ENCODE data around the gene PFKP.
"Not testable (repeated sequence)": the region's sequence is repeated elsewhere in the genome, so short reads cannot be mapped to it uniquely, and the experiment has no call there.

The PFKP gene

DNA sequence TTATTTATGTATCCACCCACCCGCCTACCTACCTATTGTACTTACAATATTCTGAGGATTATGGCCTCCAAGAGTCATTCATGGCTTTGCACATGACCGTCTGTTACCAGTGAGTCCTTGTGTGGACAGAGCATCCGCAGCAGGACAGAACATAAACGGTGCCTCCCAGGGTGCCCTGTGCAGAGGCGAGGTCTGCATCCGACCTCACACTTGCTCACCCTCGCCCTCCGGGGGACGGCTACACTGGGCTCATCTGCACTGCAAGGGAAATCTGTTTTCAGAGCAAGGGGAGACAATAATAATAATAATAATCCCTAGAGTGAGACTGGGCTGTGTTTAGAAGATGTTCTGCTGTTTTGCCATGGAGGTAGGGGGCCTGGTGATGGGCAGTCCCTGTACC, 29.8 kb downstream of the PFKP start:
- no peak for DNase-seq (ENCODE audit: low read depth in 1 of 2, low spot score in 1 of 2)

DNA sequence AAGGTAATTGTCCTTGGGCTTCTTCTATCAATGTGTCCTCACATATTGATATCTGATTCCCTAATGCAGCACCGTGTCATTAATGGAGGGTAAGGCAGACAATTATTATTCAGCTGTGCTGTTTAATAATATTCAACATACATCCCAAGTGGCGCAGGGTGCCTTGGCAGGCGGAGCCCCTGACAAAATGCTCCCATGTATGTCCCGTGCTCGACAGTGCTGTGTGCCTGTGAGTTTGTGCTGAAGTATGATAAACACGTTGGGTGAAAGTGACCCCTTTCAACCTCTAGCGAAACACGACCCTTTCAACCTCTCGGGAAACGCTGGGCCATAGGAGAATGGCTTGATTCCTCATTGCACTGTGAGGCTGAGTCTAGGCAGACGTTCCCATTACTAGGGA, 31.3 kb downstream of the PFKP start:
- no peak for DNase-seq (ENCODE audit: low read depth in 1 of 2, low spot score in 1 of 2)

DNA sequence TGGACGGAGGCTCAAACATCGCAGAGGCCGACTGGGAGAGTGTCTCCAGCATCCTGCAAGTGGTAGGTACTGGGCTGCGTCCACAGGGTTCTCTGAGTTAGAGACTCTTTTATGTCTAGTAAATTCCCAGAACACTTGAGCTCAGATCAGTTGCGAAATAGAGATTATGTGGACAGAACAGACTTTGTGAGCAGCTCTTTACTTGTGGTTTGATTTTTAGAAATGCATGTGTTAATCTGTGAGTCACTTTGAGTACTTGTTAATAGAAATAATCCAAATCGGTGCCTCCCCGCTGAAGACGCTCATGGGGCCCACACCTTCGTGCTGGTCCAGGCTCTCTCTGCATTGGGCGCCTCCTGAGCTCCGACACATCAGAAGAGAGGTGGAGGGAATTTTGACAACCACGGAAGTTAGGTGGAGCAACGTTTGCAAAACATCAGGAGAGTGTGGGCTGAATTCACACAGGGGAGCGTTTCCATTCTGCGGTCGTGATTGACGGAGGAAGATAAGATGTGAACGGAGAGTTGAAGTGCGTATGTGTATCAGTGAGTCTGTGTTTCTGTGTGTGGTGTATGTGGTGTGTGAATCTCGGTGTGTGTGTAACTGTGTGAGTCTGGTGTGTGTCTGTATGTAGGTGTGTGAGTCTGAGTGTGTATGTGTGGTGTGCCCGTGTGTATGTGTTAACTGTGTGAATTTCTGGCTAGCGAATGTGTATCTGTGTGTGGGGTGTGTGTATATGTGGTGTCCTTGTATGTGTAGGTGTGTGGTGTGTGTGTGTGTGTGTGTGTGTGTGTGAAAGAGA, 32.1 kb downstream of the PFKP start:
- DNase-seq (ENCODE audit: low read depth in 1 of 2, low spot score in 1 of 2) = no peak

DNA sequence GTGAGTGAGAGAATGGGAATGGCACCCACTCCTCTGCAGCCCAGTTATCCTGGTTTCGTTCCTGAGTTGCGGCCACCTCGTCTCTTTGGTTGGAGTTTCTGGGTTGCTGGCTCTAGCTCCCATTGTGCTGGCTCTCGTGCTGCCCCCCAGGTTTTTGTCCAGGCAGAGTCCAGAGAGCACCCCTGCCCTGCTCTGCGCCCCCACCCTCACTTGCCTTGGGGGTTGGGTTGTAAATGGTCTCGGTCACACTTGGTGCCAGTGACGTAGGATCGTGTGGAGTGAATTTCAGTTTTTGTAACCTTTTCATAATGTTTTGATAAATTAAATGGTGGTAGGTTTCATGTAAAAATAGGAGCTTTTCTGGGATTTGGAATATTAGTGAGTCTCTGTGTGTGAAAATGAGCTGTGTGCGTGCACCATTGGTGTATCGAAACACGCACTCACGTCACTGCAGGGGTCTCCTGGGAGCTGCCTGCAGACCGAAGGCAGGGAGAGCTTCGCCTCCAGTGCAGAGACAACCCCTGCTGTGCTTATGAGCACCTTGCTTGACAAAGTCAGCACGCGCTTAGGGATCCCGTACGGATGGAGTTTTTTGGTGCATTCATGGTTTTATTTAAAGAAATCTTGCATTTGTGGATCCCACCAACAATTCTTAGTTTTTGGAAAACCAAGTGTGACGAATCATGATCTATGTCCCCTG, 32.9 kb downstream of the PFKP start:
- DNase-seq (ENCODE audit: low read depth in 1 of 2, low spot score in 1 of 2) = no peak

DNA sequence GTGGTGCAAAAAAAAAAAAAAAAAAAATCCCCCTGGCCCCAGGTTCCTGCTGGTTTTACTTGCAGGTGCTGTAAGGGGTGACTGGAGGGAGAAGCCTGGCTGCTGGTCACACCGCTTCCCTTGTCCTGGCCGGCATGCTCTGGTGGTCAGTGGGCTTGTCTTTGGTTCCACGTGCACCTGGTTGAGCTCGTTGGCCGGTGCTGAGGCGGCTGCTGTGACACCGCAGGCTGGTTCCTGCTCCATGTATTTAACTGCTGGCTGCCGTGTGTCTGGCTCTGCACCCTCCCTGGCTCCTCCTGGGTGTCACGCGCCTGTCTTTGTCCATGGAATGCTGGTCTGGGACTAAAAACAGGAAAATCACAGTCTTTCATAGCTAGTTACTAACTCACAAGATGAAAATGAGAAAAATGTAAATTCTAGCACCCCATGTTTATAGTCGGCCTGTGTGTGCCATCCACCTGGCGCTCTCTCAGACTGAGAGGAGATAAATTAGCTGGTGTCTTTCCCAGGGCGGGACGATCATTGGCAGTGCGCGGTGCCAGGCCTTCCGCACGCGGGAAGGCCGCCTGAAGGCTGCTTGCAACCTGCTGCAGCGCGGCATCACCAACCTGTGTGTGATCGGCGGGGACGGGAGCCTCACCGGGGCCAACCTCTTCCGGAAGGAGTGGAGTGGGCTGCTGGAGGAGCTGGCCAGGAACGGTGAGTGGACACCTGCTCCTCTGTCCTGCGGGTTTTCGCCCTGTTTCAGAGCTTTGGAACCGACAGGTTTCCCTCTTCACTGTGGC, 33.7 kb downstream of the PFKP start:
- DNase-seq (ENCODE audit: low read depth in 1 of 2, low spot score in 1 of 2) = no peak

DNA sequence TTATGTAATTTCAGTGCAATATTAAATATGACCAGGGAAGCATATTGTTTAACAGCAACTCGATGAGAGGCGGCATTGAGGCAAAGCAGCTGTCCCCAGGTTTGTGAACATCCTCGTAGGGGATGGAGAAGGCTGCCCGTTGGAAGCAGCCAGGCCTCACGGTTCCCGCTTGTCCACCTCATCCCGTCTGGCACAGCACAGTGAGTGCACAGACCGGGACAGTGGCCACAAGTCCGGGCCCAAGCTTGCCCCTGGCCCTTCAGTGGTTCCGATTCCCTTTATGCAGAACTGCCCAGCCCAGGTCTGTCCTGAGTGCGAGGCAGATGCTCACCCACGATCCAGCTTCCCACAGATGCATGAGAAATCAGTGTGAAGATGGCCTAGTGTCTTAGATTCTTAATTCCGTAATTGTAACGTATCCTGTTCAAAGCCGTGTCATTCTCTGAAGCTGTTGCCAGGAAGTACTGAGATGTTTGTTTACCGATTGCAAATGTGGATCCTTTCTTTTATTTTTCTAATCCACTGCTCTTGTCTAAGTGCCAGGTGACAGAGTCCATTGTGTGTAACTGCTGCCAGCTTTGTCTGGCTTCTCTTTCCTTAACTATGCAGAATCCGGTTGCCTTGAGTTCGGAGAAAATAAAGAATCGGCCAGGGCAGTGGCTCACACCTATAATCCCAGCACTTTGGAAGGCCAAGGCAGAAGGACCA, 35.5 kb downstream of the PFKP start:
- no peak for DNase-seq (ENCODE audit: low read depth in 1 of 2, low spot score in 1 of 2)

DNA sequence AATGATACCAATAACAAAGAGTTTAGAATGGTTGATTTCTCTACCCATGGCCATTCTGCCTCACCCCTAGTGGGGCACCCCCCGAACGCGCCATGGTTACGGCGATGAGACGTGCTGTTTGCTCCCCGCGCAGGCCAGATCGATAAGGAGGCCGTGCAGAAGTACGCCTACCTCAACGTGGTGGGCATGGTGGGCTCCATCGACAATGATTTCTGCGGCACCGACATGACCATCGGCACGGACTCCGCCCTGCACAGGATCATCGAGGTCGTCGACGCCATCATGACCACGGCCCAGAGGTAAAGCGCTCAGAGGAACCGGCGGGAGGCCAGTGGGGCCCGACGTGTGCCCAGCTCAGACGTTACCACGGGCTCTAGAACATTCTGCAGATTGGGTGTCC, 36.3 kb downstream of the PFKP start:
- no peak for DNase-seq (ENCODE audit: low read depth in 1 of 2, low spot score in 1 of 2)

DNA sequence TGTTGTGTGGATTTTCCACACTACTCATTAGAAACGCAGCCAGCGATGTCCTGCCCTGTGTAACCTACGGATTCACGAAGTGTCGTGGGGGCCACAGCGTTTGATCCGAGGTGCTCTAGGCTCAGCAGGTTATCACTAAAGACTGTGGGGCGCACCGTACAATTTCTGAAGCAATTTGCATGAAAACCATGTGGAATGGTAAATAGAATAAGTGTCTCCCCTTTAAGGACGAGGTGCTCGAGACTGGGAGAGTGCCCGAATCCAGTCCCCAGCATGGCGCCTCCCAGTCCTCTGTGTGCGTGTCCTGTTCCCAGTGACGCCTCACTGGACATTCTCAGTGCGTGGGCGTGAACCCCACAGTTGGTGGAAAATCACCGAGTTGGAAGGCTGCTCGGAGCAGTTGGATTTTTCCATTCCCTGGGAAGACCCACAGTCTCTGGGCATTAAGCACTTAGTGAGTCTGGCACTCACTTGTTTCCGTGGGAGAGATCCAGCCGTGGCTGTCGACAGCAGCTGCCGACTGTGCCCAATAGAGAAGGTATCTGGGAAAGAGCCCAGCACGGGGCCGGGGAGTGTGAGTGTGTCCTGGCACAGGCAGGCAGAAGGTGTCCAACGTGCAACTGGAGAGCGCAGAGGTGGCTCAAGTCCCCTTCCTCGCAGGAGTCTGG, 37.0 kb downstream of the PFKP start:
- no peak for DNase-seq (ENCODE audit: low read depth in 1 of 2, low spot score in 1 of 2)

DNA sequence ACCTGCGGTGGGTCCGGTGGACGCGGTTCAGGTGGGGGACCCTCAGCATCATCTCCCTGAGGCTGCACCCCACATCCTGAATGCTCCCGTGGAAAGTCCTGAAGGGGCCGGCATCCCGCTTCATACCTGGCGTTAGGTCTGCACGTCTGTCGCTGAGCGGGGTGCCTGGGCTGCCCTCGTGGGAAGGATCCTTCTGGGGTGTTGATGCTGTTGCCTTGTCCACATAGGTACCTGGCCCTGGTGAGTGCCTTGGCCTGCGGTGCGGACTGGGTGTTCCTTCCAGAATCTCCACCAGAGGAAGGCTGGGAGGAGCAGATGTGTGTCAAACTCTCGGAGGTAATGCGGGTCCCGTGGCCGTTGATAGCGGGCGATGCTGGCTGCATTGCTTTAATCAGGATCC, 37.8 kb downstream of the PFKP start:
- DNase-seq (ENCODE audit: low read depth in 1 of 2, low spot score in 1 of 2) = no peak

DNA sequence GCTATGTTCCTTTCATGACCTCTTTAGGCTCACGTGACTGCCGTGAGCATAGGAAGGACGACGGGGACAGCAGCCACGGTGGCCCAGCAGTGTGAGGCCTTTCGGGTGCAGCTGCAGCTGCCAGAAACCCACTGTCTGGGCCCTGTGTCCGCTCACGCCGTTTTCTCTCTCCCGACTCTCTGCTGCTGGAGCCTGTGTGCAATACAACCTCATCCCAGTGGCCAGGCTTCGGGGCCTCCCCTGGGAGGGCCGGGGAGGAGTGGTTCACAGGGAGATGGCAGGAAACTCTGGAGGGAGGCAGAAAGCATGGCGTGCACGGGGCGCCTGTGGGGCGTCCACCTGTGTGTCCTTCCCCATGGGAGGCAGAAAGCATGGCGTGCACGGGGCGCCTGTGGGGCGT, 38.6 kb downstream of the PFKP start:
- DNase-seq (ENCODE audit: low read depth in 1 of 2, low spot score in 1 of 2) = no peak

DNA sequence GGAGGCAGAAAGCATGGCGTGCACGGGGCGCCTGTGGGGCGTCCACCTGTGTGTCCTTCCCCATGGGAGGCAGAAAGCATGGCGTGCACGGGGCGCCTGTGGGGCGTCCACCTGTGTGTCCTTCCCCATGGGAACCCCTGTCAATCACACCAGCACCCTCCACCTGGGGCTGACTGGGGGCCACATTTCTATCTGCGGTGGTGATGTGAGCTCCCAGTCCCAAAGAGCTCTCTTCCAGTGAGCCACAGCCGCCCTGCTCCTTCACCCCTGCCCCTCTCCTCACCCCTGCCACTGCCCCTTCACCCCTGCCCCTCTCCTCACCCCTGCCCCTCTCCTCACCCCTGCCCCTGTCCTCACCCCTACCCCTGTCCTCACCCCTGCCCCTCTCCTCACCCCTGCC, 39.0 kb downstream of the PFKP start:
- DNase-seq (ENCODE audit: low read depth in 1 of 2, low spot score in 1 of 2) = not testable (repeated sequence)

DNA sequence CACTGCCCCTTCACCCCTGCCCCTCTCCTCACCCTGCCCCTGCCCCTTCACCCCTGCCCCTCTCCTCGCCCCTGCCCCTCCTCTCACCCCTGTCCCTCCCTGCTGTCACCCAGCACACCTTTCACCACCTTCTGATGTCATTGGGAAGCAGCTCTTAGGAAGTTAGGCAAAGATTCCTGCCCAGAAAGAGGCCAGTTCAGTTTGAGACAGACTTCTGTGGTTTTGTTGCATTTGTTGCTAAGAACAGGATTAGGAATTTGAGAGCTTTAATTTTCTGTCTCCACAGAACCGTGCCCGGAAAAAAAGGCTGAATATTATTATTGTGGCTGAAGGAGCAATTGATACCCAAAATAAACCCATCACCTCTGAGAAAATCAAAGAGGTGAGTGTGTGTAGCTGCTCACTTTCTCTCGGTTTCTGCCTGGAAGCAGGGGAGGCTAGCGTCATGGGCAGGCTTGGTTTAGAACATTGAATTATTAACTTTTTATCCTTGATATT, 39.6 kb downstream of the PFKP start:
- no peak for DNase-seq (ENCODE audit: low read depth in 1 of 2, low spot score in 1 of 2)

DNA sequence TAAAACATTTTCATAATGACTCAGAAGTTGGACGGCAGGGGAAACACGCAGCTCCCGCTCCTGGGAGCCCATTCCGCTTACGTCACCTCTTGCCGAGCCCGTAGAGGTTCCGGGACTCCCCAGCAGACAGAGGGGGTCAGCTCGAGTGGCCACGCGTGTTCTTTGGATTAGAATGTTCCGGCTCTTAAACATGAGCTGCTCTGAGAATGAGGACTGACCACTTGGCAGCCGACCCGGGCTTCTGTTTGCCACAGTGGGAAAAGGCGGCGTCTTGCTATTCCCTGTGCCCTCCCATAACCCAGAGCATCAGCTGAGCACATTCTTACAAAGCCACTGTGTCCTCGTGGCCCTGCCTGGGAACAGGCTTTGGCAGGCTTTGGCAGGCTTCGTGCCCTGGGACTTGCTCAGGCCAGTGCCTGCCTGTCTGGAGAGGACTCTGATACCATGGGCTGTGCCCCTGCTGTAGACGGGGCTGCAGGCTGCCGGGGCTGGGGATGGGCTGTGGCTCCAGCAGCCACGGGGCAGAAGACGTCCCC, 40.1 kb downstream of the PFKP start:
- DNase-seq (ENCODE audit: low read depth in 1 of 2, low spot score in 1 of 2) = no peak

DNA sequence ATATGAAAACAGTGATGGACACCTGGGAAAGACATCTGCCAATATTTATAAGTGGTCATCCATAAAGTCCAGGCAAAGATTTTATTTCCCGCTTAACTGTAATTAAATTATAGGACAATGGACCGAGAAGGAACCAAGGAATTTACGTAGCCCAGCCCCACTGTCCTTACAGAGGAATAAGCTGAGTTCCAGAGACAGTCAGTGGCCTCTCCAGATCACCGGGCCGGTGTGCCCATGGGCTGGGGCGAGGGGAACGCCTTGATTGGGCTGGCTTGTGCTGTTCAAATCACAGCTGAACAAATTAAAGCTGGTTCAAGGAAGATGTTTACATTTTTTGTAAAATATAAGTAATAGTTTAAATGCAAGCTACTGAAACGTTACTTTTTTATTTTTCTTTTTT, 40.7 kb downstream of the PFKP start:
- DNase-seq (ENCODE audit: low read depth in 1 of 2, low spot score in 1 of 2) = no peak

DNA sequence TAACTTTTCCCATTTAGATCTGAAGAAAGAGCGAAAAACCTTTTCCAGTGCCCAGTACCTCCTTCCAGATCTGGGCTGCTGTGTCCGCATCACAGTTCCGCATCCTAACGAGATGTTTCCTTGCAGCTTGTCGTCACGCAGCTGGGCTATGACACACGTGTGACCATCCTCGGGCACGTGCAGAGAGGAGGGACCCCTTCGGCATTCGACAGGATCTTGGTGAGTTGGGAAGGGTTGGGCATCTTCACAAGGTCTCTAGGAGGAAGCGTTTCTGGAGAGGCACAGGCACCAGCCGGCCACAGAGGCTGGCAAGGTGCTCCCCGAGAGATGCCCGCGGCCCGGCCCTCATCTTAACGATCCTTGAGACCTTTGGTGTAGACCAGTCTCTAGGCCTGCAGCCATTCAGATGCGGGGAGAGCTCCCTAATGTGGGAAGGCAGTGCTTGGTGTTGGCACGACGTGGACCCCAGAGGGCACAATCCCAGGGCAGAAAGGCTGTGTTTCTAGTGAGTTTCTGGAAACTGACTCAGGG, 41.3 kb downstream of the PFKP start:
- no peak for DNase-seq (ENCODE audit: low read depth in 1 of 2, low spot score in 1 of 2)

DNA sequence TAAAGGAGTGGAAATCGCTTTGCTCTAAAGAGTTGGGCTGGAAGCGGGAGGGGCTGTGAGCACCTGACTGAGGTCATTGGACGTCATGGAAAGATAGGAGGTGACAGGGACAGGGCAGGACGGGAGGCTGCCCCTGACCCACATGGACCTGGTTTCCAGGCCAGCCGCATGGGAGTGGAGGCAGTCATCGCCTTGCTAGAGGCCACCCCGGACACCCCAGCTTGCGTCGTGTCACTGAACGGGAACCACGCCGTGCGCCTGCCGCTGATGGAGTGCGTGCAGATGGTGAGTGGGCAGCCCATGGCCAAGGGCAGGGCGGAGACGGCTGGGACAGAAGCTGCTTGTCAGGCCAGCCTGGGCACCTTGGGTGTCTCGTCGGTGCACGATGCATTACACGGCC, 41.8 kb downstream of the PFKP start:
- DNase-seq (ENCODE audit: low read depth in 1 of 2, low spot score in 1 of 2) = no peak

DNA sequence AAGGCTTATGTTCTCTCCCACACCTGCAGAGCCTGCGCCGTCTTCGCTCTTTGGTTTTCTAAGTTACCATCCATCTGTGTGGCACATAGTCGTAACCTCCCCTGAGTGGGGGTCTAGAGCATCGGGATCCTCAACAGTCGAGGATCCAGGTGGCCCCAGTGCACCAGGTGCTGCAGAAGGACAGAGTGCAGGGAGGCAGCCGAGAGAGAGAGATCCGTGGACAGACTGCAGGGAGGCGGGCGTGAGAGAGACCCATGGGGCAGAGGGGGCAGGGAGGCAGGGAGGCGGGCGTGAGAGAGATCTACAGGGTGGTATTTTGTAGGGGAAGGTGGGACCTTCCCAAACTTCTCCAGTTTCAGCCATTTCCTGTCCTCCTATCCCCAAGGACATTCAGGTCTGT, 42.3 kb downstream of the PFKP start:
- DNase-seq (ENCODE audit: low read depth in 1 of 2, low spot score in 1 of 2) = no peak

DNA sequence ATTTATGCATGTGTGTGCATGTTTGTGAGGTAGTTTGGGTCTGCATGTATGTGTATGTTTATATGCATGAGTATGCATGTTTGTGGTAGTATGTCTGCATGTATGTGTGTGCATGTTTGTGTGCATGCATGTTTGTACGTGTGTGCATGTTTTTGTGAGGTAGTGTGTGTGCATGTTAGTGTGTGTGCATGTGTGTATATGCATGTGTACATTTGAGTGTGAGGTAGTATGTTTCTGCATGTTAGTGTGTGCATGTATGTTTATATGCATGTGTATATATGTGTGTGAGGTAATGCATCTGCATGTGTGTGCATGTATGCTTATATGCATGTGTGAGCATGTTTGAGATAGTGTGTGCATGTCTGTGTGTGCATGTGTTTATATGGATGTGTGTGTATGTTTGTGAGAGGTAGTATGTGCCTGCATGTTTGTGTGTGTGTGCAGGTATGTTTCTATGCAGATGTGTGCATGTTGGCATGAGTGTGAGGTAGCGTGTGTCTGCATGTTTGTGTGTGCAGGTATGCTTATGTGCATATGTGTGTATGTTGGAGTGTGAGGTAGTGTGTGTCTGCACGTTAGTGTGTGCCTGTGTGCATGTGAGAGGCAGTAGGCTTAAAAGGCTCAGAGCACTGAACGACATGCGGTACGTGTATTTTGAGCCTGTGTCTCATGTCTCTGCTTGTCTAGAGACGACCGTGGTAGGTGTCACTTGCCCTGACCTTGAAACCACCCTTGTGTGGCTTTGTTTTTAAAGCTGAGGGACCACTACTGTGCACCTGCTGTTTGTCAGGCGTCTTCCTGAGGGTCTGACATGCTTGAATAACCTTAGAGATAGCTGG, 43.7 kb downstream of the PFKP start:
- no peak for DNase-seq (ENCODE audit: low read depth in 1 of 2, low spot score in 1 of 2)

DNA sequence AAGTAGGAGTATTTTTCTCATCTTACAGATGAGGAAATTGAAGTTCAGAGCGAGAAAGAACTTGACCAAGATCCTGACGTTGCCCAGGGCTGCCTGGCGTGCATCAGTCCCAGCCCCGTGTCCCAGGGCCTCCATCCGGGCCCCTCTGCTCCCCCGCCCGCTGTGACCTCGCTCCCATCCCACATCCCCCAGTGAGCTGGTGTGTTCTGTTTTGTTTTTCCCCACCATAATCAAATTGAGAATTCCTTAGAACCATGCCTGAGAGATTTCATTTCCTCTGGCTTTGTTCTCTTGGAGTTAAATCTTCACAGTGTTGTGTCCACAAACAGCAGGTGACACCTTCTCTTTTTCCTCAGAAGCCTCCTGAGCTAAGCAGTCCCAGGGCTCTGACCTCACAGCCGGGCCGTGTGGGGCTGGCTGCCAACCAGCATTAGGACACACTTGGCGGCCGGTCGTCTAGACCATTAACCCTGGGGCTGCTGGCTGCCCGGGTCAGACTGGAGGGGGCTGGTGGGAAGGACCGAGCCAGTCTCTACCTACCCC, 44.3 kb downstream of the PFKP start:
- no peak for DNase-seq (ENCODE audit: low read depth in 1 of 2, low spot score in 1 of 2)
